Measurements from ENCODE around the gene PCBP4. TPM values are rescaled to one million over a fixed set of nuclear protein-coding genes. Genes with fewer than 3 reads are reported as not detected.

PCBP4 gene
- polyA plus RNA-seq, 3 donors, result 0.09 to 1.3 (median 0.22) TPM

DNA sequence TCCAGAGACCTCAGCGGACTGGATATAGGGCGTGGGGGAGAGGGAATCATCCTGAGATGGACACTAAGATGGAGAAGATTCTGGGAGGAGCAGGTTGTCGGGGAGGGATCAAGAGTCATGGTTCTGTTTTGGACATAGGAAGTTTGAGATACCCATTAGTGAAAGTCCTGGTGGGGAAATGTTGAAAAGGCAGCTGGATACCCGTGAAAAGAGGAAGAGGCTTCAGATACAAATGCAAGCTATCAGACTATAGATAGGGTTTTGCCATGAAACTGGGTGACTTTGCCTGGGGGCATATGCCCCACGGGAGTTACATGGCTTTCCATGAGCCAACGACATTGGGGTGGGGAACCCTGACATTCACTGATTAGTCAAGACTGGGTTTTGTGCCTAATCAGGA lies 13.1 kb downstream of the PCBP4 start:
- no peak overlapping the region for H2AFZ ChIP-seq (ENCODE audit: insufficient read depth, low read depth, low read length, poor library complexity, severe bottlenecking)
- Mint-ChIP-seq H3K27ac (peak overlapping the region in 6 of 7 donors; percentile 61 to 91 (median 87)), H3K4me1 (peaks cover 42% of the 10 kb centered on the region), H3K36me3 (no peaks in the 10 kb centered on the region), H3K4me3 (peak overlapping the region; percentile 34 to 58), H3K27me3 (ENCODE audit: low read depth in 3 of 3) (peaks cover 9 to 18% (median 18%) of the 10 kb centered on the region in 3 donors), H3K9me3 (peaks cover 0 to 5% (median 0%) of the 10 kb centered on the region in 7 donors)
- WGBS (ENCODE audit: insufficient coverage), result 34% methylated on average over 5 of the region's 6 CpGs
- H4K20me1 ChIP-seq (ENCODE audit: insufficient read depth, low read length), result no peaks in the 10 kb centered on the region
- H3K4me1 ChIP-seq (ENCODE audit: control insufficient read depth in 1 of 2, insufficient read depth in 2 of 2, low read length in 2 of 2), result peaks cover 45 to 51% of the 10 kb centered on the region in 2 donors
- no peak overlapping the region for H3K4me2 ChIP-seq (replicated peaks; ENCODE audit: extremely low read depth, low read length, poor library complexity, severe bottlenecking)
- intact Hi-C loops (cut with micrococcal nuclease), result no loop called here
- H3K9ac ChIP-seq (ENCODE audit: insufficient read depth, low read length, poor library complexity, severe bottlenecking), result no peak overlapping the region
- H3K27ac ChIP-seq (ENCODE audit: low read depth in 1 of 2, low read length in 2 of 2), result peak overlapping the region in 1 of 2 donors; percentile 36
- DNase-seq, result peak; percentile 49 to 76 (median 70)
- H3K27me3 ChIP-seq (ENCODE audit: control insufficient read depth in 2 of 2, insufficient read depth in 2 of 2, low read length in 2 of 2), result peaks cover 2 to 16% of the 10 kb centered on the region in 2 donors
- no peaks in the 10 kb centered on the region for H3K36me3 ChIP-seq (replicated peaks in 1 of 2; ENCODE audit: control insufficient read depth in 1 of 2, insufficient read depth in 2 of 2, low read length in 2 of 2)
- H3K9me3 ChIP-seq (replicated peaks in 1 of 2; ENCODE audit: control insufficient read depth in 1 of 2, insufficient read depth in 1 of 2, low read length in 2 of 2), result no peaks in the 10 kb centered on the region
- no peaks in the 10 kb centered on the region for H3K79me2 ChIP-seq (ENCODE audit: insufficient read depth, low read length)
- H3K4me3 ChIP-seq (replicated peaks in 1 of 3; ENCODE audit: low read depth in 2 of 3, low read length in 3 of 3), result peak overlapping the region in 1 of 3 experiments; percentile 9
- TF ChIP-seq, protein P1, sequence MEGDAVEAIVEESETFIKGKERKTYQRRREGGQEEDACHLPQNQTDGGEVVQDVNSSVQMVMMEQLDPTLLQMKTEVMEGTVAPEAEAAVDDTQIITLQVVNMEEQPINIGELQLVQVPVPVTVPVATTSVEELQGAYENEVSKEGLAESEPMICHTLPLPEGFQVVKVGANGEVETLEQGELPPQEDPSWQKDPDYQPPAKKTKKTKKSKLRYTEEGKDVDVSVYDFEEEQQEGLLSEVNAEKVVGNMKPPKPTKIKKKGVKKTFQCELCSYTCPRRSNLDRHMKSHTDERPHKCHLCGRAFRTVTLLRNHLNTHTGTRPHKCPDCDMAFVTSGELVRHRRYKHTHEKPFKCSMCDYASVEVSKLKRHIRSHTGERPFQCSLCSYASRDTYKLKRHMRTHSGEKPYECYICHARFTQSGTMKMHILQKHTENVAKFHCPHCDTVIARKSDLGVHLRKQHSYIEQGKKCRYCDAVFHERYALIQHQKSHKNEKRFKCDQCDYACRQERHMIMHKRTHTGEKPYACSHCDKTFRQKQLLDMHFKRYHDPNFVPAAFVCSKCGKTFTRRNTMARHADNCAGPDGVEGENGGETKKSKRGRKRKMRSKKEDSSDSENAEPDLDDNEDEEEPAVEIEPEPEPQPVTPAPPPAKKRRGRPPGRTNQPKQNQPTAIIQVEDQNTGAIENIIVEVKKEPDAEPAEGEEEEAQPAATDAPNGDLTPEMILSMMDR (IDR thresholded peaks at IDR 0.05), result no peak

DNA sequence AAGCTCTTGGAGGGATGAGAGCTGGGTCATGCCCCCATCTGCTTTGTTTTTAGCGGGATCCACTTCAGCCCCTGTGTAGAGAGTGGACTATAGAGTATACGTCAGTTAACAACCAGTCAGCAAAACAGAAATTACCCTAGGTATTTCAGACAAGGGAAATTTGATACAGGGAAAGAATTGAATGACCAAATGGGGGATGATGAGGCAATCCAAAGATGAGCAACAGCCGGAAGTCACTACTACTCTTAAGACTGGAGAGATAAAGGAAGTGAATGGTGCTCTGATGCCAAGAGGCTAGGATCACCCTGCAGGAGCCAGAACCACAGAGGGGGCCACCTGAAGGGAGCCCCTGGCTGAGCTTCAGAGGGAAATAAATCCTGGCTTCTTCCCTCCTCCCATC lies 13.8 kb downstream of the PCBP4 start:
- H3K27ac ChIP-seq (ENCODE audit: low read depth in 1 of 2, low read length in 2 of 2), result peak overlapping the region in 1 of 2 donors; percentile 36
- WGBS (ENCODE audit: insufficient coverage), result no CpG with 5 or more reads among the region's 3 CpGs
- H4K20me1 ChIP-seq (ENCODE audit: insufficient read depth, low read length), result no peaks in the 10 kb centered on the region
- H3K36me3 Mint-ChIP-seq, result no peaks in the 10 kb centered on the region
- H3K9ac ChIP-seq (ENCODE audit: insufficient read depth, low read length, poor library complexity, severe bottlenecking), result no peak overlapping the region
- peak overlapping the region in 1 of 3 experiments; percentile 9 for H3K4me3 ChIP-seq (replicated peaks in 1 of 3; ENCODE audit: low read depth in 2 of 3, low read length in 3 of 3)
- intact Hi-C loops (cut with micrococcal nuclease), result no loop called here
- TF ChIP-seq, protein P1 (IDR thresholded peaks at IDR 0.05), result no peak
- no peaks in the 10 kb centered on the region for H3K9me3 ChIP-seq (replicated peaks in 1 of 2; ENCODE audit: control insufficient read depth in 1 of 2, insufficient read depth in 1 of 2, low read length in 2 of 2)
- H3K36me3 ChIP-seq (replicated peaks in 1 of 2; ENCODE audit: control insufficient read depth in 1 of 2, insufficient read depth in 2 of 2, low read length in 2 of 2), result no peaks in the 10 kb centered on the region
- H3K4me3 Mint-ChIP-seq, result peak overlapping the region; percentile 34 to 58
- peaks cover 42% of the 10 kb centered on the region for H3K4me1 Mint-ChIP-seq
- no peak overlapping the region for H3K4me2 ChIP-seq (replicated peaks; ENCODE audit: extremely low read depth, low read length, poor library complexity, severe bottlenecking)
- H3K27me3 ChIP-seq (ENCODE audit: control insufficient read depth in 2 of 2, insufficient read depth in 2 of 2, low read length in 2 of 2), result peaks cover 2 to 16% of the 10 kb centered on the region in 2 donors
- H3K4me1 ChIP-seq (ENCODE audit: control insufficient read depth in 1 of 2, insufficient read depth in 2 of 2, low read length in 2 of 2), result peaks cover 45 to 51% of the 10 kb centered on the region in 2 donors
- no peaks in the 10 kb centered on the region for H3K79me2 ChIP-seq (ENCODE audit: insufficient read depth, low read length)
- H3K27me3 Mint-ChIP-seq (ENCODE audit: low read depth in 3 of 3), result peaks cover 9 to 18% (median 16%) of the 10 kb centered on the region in 3 donors
- peaks cover 0 to 5% (median 0%) of the 10 kb centered on the region in 7 donors for H3K9me3 Mint-ChIP-seq
- peak; percentile 80 to 95 (median 94) for DNase-seq
- no peak overlapping the region for H2AFZ ChIP-seq (ENCODE audit: insufficient read depth, low read depth, low read length, poor library complexity, severe bottlenecking)
- H3K27ac Mint-ChIP-seq, result peak overlapping the region in 6 of 7 donors; percentile 67 to 91 (median 88)

Data from CD14-positive monocyte (primary cell).